NCI-H748 (cell line): ENCODE data around the gene THBS3.
"Not testable (repeated sequence)": the region's sequence is repeated elsewhere in the genome, so short reads cannot be mapped to it uniquely, and the experiment has no call there.

Source experiments
- DNase-seq: peaks from one replicate; lab custom pipeline; 2025; ENCODE audit not compliant: unreplicated experiment; lab: John Stamatoyannopoulos, UW

The THBS3 gene

GRCh38 chr1:155207806-155208540, at the start of gene THBS3:
THBS3 (minus strand) TSS chr1:155207897; CDS start chr1:155207876, 21 bp downstream.
- DNase-seq: peak; percentile 77

- DNase-seq: no peak
Observed at GRCh38 chr1:155256058-155256852, 48.6 kb upstream of the THBS3 start.

GRCh38 chr1:155255243-155256007, 47.7 kb upstream of the THBS3 start, which contains the start of gene ENTREP3:
ENTREP3 (minus strand) TSS chr1:155255483; CDS start chr1:155254877, 606 bp downstream.
- DNase-seq: peak; percentile 90

- DNase-seq: peak; percentile 45
Observed at GRCh38 chr1:155254714-155255242, 47.1 kb upstream of the THBS3 start.

GRCh38 chr1:155254228-155254713, 46.6 kb upstream of the THBS3 start:
- DNase-seq: no peak

- DNase-seq: no peak
Observed at GRCh38 chr1:155253797-155254196, 46.1 kb upstream of the THBS3 start.

GRCh38 chr1:155253208-155253607, 45.5 kb upstream of the THBS3 start:
- DNase-seq: no peak

GRCh38 chr1:155251566-155251965, 43.9 kb upstream of the THBS3 start:
- DNase-seq: no peak

GRCh38 chr1:155250633-155251449, 43.1 kb upstream of the THBS3 start:
- DNase-seq: peak; percentile 93

- no peak for DNase-seq
Observed at GRCh38 chr1:155250246-155250632, 42.5 kb upstream of the THBS3 start.

GRCh38 chr1:155247667-155248553, 40.2 kb upstream of the THBS3 start:
- no peak for DNase-seq

GRCh38 chr1:155246796-155247195, 39.1 kb upstream of the THBS3 start:
- not testable (repeated sequence) for DNase-seq

GRCh38 chr1:155245163-155245524, 37.4 kb upstream of the THBS3 start:
- no peak for DNase-seq

- DNase-seq: peak; percentile 100
Observed at GRCh38 chr1:155244368-155245162, 36.9 kb upstream of the THBS3 start.

- no peak for DNase-seq
Observed at GRCh38 chr1:155242805-155243358, 35.2 kb upstream of the THBS3 start.

GRCh38 chr1:155241841-155242264, 34.2 kb upstream of the THBS3 start:
- DNase-seq: no peak

GRCh38 chr1:155241069-155241679, 33.5 kb upstream of the THBS3 start:
- peak; percentile 85 for DNase-seq

- DNase-seq: no peak
Observed at GRCh38 chr1:155236451-155236850, 28.8 kb upstream of the THBS3 start.
